ENCODE data around the gene SPRY4. TPM values are rescaled to one million over a fixed set of nuclear protein-coding genes. Genes with fewer than 3 reads are reported as not detected.
"Not testable (repeated sequence)": the region's sequence is repeated elsewhere in the genome, so short reads cannot be mapped to it uniquely, and the experiment has no call there.

Gene SPRY4
- polyA plus RNA-seq, 1 donor = 48.7 TPM

DNA sequence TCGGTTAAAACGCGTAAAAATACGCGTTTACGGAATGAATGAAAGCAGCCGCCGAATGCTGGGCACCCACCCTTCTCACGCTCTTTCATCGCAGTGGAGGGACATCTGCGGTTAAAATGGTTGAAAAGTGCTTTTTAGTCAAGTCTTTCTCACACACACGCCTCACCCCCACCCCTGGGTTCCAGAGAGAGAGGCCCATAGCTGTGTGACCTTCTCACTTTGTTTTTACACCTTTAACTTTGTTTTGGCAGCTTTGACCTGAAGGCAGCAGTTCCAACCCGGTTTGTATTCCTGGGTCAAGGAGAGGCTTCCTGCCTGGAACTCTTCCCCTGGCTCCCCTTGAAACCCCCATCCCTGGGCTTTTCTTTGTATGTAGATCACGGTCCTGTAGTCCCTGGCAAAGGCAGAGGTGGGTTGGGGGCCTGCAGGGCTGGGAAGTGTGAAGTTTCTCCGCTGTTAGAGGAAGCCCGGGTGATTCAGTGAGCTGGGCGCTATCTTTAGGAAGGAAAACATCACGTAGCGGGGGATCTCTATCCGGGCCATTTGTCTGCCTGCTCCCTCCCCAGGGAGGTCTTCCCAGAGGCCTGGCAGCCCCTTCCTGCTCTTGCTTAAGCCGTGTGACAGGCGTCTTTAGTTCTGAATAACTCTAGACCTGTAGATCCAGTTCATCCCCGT is 29.6 kb downstream of the SPRY4 start:
- no peak for DNase-seq (ENCODE audit: low read depth)

- no peak for DNase-seq (ENCODE audit: low read depth)
Observed at GRCh38 chr5:142293486-142293885, 31.3 kb downstream of the SPRY4 start.

- no peak for DNase-seq (ENCODE audit: low read depth)
Observed at GRCh38 chr5:142292808-142293207, 32.0 kb downstream of the SPRY4 start.

GRCh38 chr5:142292249-142292648 is 32.6 kb downstream of the SPRY4 start:
- DNase-seq (ENCODE audit: low read depth) = no peak

DNA sequence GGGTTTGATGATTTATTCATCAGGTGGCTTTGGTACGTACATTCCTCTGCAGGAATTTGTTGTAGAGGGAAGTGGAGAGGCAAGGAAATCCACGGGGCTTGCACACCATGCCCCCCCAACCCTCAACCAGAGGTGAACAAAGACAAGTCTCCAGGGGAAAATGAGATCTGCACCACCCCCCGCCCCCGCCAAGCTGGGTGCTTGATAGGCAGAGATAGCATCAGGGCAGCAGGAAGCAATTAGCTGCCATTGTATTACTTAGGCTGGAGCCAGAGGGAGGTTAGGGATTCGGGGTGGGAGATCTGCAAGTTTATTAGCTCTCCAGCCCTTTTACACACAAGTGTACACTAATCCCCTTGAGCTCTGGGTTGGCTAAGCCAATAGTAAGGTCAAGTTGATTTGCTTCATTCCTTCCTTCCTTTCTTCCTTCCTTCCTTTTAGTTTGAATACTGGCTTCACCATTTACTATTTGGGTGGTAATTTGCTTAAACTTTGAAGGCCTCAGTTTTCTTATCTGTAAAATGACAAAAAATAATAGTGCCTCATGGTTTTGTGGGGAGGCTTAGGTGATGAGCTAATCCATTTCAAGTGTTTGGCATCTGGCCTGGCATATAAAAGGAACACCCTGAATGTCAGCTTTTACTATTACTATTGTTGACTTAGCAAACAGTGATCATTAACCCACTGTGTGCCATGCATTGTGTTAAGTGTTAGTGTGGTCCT is 34.1 kb downstream of the SPRY4 start:
- no peak for DNase-seq (ENCODE audit: low read depth)

DNA sequence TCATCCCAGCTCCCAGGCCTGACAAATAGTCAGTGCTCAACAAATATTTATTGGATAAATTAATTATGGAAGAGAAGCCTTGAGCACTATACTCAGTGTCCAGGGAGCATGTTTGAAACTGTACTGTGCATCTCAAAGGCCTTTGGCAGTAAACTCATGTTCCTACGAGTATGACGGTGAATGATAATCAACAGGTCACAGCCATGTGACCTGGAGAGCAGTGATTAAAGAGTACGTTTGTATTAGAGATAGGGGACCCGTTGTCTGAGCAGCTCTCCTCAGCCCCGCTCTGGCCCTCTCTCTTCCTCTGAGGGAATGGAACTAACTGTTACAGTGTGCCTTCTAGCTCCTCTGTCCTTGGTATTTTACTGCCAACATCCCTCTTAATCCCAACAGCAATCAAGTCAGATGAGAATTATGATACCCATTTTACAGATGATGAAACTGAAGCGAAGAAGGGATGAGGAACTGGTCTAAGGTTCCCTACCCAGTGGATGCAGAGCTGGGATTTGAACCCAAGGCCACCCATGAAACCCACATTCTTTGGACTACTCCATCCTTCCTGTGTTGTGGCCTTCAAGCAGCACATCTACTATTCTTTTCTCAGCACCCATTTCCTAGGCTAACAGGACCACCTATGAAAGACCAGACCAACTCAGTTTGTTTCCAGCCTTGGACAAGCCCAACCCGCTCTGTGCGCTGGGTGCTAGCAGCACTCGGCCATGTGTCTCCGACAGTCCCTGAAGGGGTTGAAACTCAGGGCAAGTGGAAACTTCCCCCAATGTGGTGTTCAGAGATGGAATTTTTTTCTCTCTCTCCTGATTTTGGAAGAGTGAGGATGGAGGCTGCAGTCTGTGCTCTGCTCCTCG is 34.9 kb downstream of the SPRY4 start:
- no peak for DNase-seq (ENCODE audit: low read depth)

DNA sequence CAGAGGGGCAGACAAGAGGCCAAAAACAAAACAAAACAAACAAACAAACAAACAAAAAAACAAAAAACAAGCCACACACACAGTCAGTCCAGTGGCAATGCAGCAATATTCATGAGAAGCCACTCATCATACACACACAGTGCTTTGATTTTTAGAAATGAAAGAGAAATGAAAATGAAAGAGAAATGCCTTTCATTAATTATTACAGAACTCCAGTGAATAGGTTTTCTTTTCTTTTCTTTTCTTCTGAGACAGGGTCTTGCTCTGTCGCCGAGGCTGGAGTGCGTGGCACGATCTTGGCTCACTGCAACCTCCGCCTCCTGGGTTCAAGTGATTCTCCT is 36.9 kb downstream of the SPRY4 start:
- DNase-seq (ENCODE audit: low read depth) = no peak

GRCh38 chr5:142287096-142287972 is 37.5 kb downstream of the SPRY4 start:
- DNase-seq (ENCODE audit: low read depth) = no peak

DNA sequence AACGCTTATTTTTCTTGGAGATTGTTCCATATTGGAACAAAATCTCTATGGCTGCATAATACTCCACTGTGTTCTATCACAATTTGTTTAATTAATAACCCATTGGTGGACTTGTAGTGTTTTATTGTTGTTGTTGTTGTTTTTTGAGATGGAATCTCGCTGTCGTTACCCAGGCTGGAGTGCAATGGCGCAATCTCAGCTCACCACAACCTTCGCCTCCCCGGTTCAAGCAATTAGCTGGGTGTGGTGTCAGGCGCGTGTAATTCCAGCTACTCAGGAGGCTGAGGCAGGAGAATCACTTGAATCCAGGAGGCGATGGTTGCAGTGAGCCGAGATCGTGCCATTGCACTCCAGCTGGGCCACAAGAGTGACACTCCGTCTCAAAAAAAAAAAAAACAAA is 38.7 kb downstream of the SPRY4 start:
- DNase-seq (ENCODE audit: low read depth) = no peak

DNA sequence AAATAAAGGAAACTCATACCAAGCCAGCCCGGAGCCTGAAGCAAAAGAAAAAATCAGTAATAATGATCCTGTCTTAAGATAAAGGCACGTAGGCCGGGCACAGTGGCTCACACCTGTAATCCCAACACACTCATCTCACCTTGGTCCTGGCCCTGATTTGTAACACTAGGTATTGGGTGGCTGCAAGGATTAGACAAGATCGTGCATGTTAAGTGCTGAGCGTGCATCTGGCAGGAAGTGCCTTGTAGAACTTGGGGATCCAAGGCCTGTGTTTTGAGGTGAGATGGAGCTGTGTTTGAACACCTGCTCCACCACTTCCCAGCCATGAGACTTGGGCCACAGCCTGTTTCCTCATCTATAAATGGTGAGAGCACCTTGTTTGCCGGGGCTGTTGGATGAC is 41.5 kb downstream of the SPRY4 start:
- no peak for DNase-seq (ENCODE audit: low read depth)

DNA sequence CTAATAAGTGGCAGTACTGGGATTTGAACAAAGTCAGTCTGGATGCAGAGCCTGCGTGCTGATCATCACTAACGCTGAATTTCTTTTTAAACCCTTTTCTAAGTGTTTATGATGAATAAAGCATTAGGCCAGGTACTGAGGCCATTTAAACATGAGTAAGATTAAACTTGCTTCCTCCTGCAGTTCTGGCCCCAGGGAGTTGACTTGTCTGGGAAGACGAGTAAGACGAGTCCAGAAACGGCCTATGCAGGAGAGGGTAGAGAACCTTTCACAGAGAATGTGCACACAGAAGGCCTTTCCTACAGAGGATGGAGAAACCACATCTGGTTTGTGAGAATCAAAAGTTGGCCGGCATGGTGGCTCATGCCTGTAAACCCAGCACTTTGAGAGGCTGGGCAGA is 42.9 kb downstream of the SPRY4 start:
- no peak for DNase-seq (ENCODE audit: low read depth)

DNA sequence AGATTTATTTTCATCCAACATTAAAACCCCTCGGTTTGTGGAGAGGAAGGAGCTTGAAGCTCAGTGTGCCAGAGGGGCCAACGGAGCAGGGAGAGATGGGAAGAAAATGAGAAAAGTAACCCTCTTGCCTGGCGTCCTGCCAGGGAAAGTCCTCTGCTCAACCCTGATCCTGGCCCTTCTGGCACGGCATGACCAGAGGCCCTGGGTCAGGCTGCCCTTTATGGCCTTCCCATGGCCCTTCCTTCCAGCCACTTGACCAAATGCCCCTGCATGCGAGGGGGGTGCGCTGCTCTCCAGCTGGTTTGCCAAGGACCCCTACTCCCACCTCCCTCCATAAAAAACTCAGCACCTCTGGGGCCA is 43.8 kb downstream of the SPRY4 start:
- DNase-seq (ENCODE audit: low read depth) = no peak

- no peak for DNase-seq (ENCODE audit: low read depth)
Observed at GRCh38 chr5:142280066-142281007, 44.5 kb downstream of the SPRY4 start.

GRCh38 chr5:142278627-142279026 is 46.2 kb downstream of the SPRY4 start:
- no peak for DNase-seq (ENCODE audit: low read depth)

DNA sequence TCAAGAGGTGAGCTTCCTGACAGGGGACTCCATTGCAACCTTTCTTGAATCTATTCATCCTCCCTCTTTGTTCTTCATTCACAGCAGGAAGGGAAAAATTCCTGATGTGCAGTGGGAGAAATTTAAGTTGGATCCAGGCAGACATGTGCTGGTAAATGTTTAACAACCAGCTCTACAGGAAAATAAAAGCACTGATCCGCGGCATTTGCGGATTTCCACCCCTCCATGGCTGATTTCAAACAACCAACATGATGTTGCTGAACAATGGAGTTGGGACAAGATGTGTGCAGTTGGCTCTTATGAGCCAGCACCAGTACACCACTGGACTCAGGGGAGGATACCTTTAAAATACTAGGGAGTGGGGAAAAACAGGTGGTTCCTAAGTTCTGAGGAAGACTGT is 47.0 kb downstream of the SPRY4 start:
- no peak for DNase-seq (ENCODE audit: low read depth)

- DNase-seq (ENCODE audit: low read depth) = no peak
Observed at GRCh38 chr5:142276517-142276916, 48.3 kb downstream of the SPRY4 start.

GRCh38 chr5:142275496-142275895 is 49.3 kb downstream of the SPRY4 start:
- DNase-seq (ENCODE audit: low read depth) = no peak

DNA sequence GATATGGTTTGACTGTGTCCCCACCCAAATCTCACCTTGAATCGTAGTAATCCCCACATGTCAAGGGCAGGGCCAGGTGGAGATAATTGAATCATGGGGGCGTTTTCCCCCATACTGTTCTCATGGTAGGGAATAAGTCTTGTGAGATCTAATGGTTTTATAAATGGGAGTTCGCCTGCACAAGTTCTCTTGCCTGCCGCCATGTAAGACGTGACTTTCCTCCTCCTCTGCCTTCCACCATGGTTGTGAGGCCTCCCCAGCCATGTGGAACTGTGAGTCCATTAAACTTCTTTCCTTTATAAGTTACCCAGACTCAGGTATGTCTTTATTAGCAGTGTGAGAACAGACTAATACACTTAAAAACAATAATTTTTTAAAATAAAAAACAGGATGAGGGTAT is 52.2 kb downstream of the SPRY4 start:
- not testable (repeated sequence) for DNase-seq (ENCODE audit: low read depth)

GRCh38 chr5:142264084-142264483 is 60.7 kb downstream of the SPRY4 start:
- not testable (repeated sequence) for DNase-seq (ENCODE audit: low read depth)

- no peak for DNase-seq (ENCODE audit: low read depth)
Observed at GRCh38 chr5:142263346-142263745, 61.5 kb downstream of the SPRY4 start.

- DNase-seq (ENCODE audit: low read depth) = no peak
Observed at GRCh38 chr5:142262683-142263082, 62.1 kb downstream of the SPRY4 start.

Measured in forelimb muscle (tissue), 1 donor.